ENCODE data around the gene CHRNA7. TPM values are rescaled to one million over a fixed set of nuclear protein-coding genes. Genes with fewer than 3 reads are reported as not detected.

CHRNA7 gene
- total and polyA plus RNA-seq, 12 donors, result 0.44 to 2.7 (median 1.1) TPM; not detected in 1

GRCh38 chr15:32120577-32121383 is 90.5 kb downstream of the CHRNA7 start:
- H3K4me3 ChIP-seq, result no peak overlapping the region
- peaks cover 0 to 17% (median 7%) of the 10 kb centered on the region in 7 donors for H3K27me3 ChIP-seq
- intact Hi-C loops (cut with DNase I), result no loop called here
- no peak for TF ChIP-seq CTCF (IDR thresholded peaks at IDR 0.05)
- no peaks in the 10 kb centered on the region for H3K36me3 ChIP-seq
- DNase-seq (no peak), ATAC-seq (no peak)
- no peak overlapping the region for H3K27ac ChIP-seq
- H3K4me1 ChIP-seq, result no peaks in the 10 kb centered on the region
- 87 to 90% methylated on average over 23 of the region's 23 CpGs for WGBS, 2 donors
- H3K9me3 ChIP-seq, result no peaks in the 10 kb centered on the region

GRCh38 chr15:32121384-32121695 is 91.0 kb downstream of the CHRNA7 start:
- H3K4me1 ChIP-seq, result no peaks in the 10 kb centered on the region
- WGBS, 2 donors, result 77 to 84% methylated on average over 6 of the region's 6 CpGs
- H3K9me3 ChIP-seq, result no peaks in the 10 kb centered on the region
- no peak overlapping the region for H3K4me3 ChIP-seq
- intact Hi-C loops (cut with DNase I), result no loop called here
- H3K27me3 ChIP-seq, result peaks cover 0 to 19% (median 7%) of the 10 kb centered on the region in 7 donors
- no peaks in the 10 kb centered on the region for H3K36me3 ChIP-seq
- no peak for TF ChIP-seq CTCF (IDR thresholded peaks at IDR 0.05)
- H3K27ac ChIP-seq, result no peak overlapping the region
- ATAC-seq (no peak), DNase-seq (no peak)

GRCh38 chr15:32122013-32122412 is 91.7 kb downstream of the CHRNA7 start:
- peaks cover 0 to 26% (median 7%) of the 10 kb centered on the region in 7 donors for H3K27me3 ChIP-seq
- intact Hi-C loops (cut with DNase I), result no loop called here
- DNase-seq (no peak), ATAC-seq (no peak)
- H3K27ac ChIP-seq, result no peak overlapping the region
- no peaks in the 10 kb centered on the region for H3K36me3 ChIP-seq
- H3K4me3 ChIP-seq, result no peak overlapping the region
- H3K4me1 ChIP-seq, result no peaks in the 10 kb centered on the region
- 97% methylated on average over 4 of the region's 4 CpGs for WGBS, 2 donors
- no peaks in the 10 kb centered on the region for H3K9me3 ChIP-seq
- TF ChIP-seq CTCF (IDR thresholded peaks at IDR 0.05), result no peak

GRCh38 chr15:32123473-32123872 is 93.2 kb downstream of the CHRNA7 start:
- H3K36me3 ChIP-seq, result no peaks in the 10 kb centered on the region
- 55 to 59% methylated on average over 3 of the region's 3 CpGs for WGBS, 2 donors
- H3K4me1 ChIP-seq, result no peaks in the 10 kb centered on the region
- H3K9me3 ChIP-seq, result no peaks in the 10 kb centered on the region
- ATAC-seq (no peak), DNase-seq (no peak)
- peaks cover 0 to 28% (median 7%) of the 10 kb centered on the region in 7 donors for H3K27me3 ChIP-seq
- no peak overlapping the region for H3K4me3 ChIP-seq
- intact Hi-C loops (cut with DNase I), result no loop called here
- TF ChIP-seq CTCF (IDR thresholded peaks at IDR 0.05), result no peak
- H3K27ac ChIP-seq, result no peak overlapping the region
